HUES48 (cell line): Measurements from ENCODE around the gene THSD8.

Experiments used
- H3K27ac ChIP-seq: one replicate; pipeline ENCODE4 v1.7.0; 2013; ENCODE audit warnings: low read depth, low read length, inconsistent platforms
- H3K27me3 ChIP-seq: 2 replicates; pipeline ENCODE4 v1.6.1; 2013; ENCODE audit warnings: mild to moderate bottlenecking, low read length; ENCODE audit not compliant: control insufficient read depth, insufficient read depth
- H3K36me3 ChIP-seq: 2 replicates; pipeline ENCODE4 v1.6.1; 2013; ENCODE audit warnings: low read length; ENCODE audit not compliant: control insufficient read depth, insufficient read depth
- H3K4me1 ChIP-seq: 2 replicates; pipeline ENCODE4 v1.6.1; 2013; ENCODE audit warnings: mild to moderate bottlenecking, low read length; ENCODE audit not compliant: control insufficient read depth, insufficient read depth
- H3K4me3 ChIP-seq: 2 replicates; pipeline ENCODE4 v1.5.1; 2013; ENCODE audit warnings: mild to moderate bottlenecking, low read depth, low read length
- H3K9ac ChIP-seq: 2 replicates; pipeline ENCODE4 v1.6.1; 2013; ENCODE audit warnings: mild to moderate bottlenecking, low read depth, low read length, moderate library complexity
- H3K9me3 ChIP-seq: 2 replicates; pipeline ENCODE4 v1.6.1; 2013; ENCODE audit warnings: low read length; ENCODE audit not compliant: control insufficient read depth, insufficient read depth

The THSD8 gene

GRCh38 chr19:12788682-12789097, 13.2 kb upstream of the THSD8 start:
- no peaks in the 10 kb centered on the region for H3K9me3 ChIP-seq
- no peaks in the 10 kb centered on the region for H3K36me3 ChIP-seq
- H3K27ac ChIP-seq = peak overlapping the region; percentile 72
- peaks cover 25% of the 10 kb centered on the region for H3K4me1 ChIP-seq
- peaks cover 25% of the 10 kb centered on the region for H3K27me3 ChIP-seq
- peak overlapping the region; percentile 78 for H3K4me3 ChIP-seq
- H3K9ac ChIP-seq = no peak overlapping the region

- H3K36me3 ChIP-seq = no peaks in the 10 kb centered on the region
- no peak overlapping the region for H3K9ac ChIP-seq
- peaks cover 27% of the 10 kb centered on the region for H3K27me3 ChIP-seq
- H3K4me1 ChIP-seq = peaks cover 29% of the 10 kb centered on the region
- no peaks in the 10 kb centered on the region for H3K9me3 ChIP-seq
- peak overlapping the region; percentile 72 for H3K27ac ChIP-seq
- peak overlapping the region; percentile 78 for H3K4me3 ChIP-seq
Measured at GRCh38 chr19:12789098-12789903, 12.6 kb upstream of the THSD8 start.

GRCh38 chr19:12789904-12790619, 11.8 kb upstream of the THSD8 start:
- Histone ChIP-seq H3K27ac (peak overlapping the region; percentile 72), H3K4me1 (peaks cover 32% of the 10 kb centered on the region), H3K36me3 (no peaks in the 10 kb centered on the region), H3K4me3 (peak overlapping the region; percentile 78), H3K9me3 (no peaks in the 10 kb centered on the region), H3K27me3 (peaks cover 31% of the 10 kb centered on the region), H3K9ac (peak overlapping the region; percentile 55; the same call in 1 of the 2 replicates)

GRCh38 chr19:12790628-12791344, 11.1 kb upstream of the THSD8 start:
- Histone ChIP-seq H3K36me3 (no peaks in the 10 kb centered on the region), H3K9ac (no peak overlapping the region), H3K27ac (peak overlapping the region; percentile 72), H3K9me3 (no peaks in the 10 kb centered on the region), H3K4me3 (peak overlapping the region; percentile 78), H3K4me1 (peaks cover 33% of the 10 kb centered on the region), H3K27me3 (peaks cover 31% of the 10 kb centered on the region)

- Histone ChIP-seq H3K9me3 (no peaks in the 10 kb centered on the region), H3K9ac (peak within 1 kb of the TSS; percentile 55), H3K36me3 (no peaks in the 10 kb centered on the region), H3K4me1 (peaks cover 39% of the 10 kb centered on the region), H3K27me3 (peaks cover 31% of the 10 kb centered on the region), H3K27ac (peak within 1 kb of the TSS; percentile 72), H3K4me3 (peak within 1 kb of the TSS; percentile 78)
Measured at GRCh38 chr19:12791345-12792050, 10.4 kb upstream of the THSD8 start, which contains the start of gene JUNB. Gene JUNB (plus strand): TSS chr19:12791486. CDS start chr19:12791772, 286 bp downstream.

GRCh38 chr19:12792051-12792852, 9.6 kb upstream of the THSD8 start:
- Histone ChIP-seq H3K4me1 (peaks cover 39% of the 10 kb centered on the region), H3K9me3 (no peaks in the 10 kb centered on the region), H3K36me3 (no peaks in the 10 kb centered on the region; the same call in 1 of the 2 replicates), H3K9ac (peak overlapping the region; percentile 15), H3K27ac (peak overlapping the region; percentile 50), H3K27me3 (peaks cover 31% of the 10 kb centered on the region), H3K4me3 (peak overlapping the region; percentile 78)

- Histone ChIP-seq H3K9me3 (no peaks in the 10 kb centered on the region), H3K9ac (peak overlapping the region; percentile 15; the same call in 1 of the 2 replicates), H3K4me1 (peaks cover 39% of the 10 kb centered on the region), H3K27ac (peak overlapping the region; percentile 93), H3K36me3 (no peaks in the 10 kb centered on the region; the same call in 1 of the 2 replicates), H3K4me3 (peak overlapping the region; percentile 78), H3K27me3 (peaks cover 31% of the 10 kb centered on the region)
Measured at GRCh38 chr19:12792853-12793289, 9.0 kb upstream of the THSD8 start.

- Histone ChIP-seq H3K4me1 (peaks cover 33% of the 10 kb centered on the region), H3K9ac (peak overlapping the region; percentile 71), H3K9me3 (no peaks in the 10 kb centered on the region), H3K27ac (peak overlapping the region; percentile 93), H3K27me3 (peaks cover 31% of the 10 kb centered on the region), H3K36me3 (peaks cover under 1% of the 10 kb centered on the region; the same call in 1 of the 2 replicates), H3K4me3 (peak overlapping the region; percentile 78)
Measured at GRCh38 chr19:12793290-12794195, 8.3 kb upstream of the THSD8 start.
